GM18511 (cell line): ENCODE measurements around the gene MRPL28.
"Not testable (repeated sequence)": the region's sequence is repeated elsewhere in the genome, so short reads cannot be mapped to it uniquely, and the experiment has no call there.

Experiments
- ATAC-seq: cut with Tn5 transposase; IDR thresholded peaks from one replicate; pipeline ENCODE4 v1.9.1; 2021; ENCODE audit warnings: mild to moderate bottlenecking, moderate library complexity; ENCODE audit not compliant: unreplicated experiment

The MRPL28 gene

GRCh38 chr16:341095-341973 is 29.0 kb downstream of the MRPL28 start:
- not testable (repeated sequence) for ATAC-seq

DNA sequence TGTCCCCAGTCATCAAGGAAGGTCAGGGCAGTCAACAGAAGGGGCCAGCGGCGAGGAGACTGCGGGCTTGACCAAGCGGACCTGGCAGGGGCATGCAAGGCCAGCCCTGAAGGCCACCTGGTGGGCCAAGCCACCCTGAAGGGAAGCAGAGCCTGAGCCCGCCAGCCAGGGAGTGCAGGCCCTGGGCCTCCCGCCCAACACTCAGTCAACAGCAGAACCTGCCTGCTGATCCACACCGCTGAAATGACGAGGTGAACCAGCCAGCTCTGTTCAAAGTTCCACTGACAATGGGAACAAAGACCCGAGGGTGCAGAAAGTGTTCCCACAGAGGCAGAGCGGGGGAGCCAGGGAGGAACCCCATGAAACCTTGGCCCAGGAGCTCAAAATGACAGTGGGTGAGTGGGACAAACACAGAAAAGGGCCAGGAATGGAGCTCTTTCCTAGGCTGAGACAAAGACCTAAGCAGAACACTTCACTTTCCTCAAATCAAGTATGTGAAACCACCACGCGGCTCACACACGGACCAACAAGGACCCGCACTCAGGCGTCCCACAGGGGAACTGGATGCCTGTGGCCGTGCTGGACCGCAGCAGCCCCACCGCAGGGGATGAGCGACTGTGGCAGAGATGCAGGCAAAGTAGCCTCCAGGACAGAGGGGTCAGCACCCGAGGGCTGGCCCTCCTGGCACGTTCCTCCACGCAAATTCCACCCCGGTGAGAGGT is 29.8 kb downstream of the MRPL28 start:
- no peak for ATAC-seq

- no peak for ATAC-seq
Measured at GRCh38 chr16:339680-340079, 30.7 kb downstream of the MRPL28 start.

DNA sequence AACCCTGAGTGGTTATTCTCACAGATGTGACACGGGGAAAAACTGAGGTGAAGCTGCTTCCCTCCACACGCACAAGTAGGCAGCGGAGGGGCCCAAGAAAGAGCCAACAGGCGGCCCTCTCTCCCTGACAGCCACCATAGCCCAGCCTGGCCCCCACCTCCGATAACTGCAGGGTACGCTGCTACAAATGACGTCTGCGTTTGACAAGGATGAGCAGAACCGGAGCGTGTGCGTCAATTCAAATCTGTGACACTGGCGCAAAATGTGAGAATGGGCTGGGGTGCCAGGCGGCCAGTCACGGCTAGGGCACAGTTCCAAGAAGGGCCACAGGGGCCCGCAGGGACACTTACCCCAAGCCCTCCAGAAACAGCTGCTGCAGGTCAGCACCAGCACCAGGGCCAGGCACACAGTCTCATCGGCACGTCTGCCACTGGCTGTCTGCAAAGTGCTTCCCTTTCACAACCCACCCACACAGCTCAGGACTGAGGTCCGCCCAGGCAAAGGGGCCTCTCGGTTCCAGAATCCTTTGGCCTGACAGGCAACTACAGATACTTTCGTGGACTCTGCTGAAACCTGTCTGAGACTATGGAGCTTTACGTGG is 32.3 kb downstream of the MRPL28 start:
- ATAC-seq, result no peak

DNA sequence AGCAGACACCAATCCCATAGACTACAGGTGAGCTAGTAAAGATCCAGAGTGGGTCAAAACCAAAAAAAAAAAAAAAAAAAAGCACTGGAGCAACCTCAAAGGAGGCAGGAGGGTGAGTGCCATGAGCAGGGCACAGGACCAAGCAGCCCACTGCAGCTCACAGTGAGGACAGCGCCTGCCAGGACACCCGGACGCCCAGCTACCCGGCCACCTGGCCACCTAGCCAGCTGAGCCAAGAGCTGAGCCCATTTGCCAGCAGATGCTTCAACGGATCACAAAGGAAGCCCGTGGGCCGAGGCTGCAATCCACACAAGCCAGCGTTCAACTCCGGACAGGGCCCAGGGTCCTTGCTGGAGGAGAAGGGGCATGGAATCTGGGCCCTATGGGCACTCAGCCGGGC is 32.9 kb downstream of the MRPL28 start:
- ATAC-seq, result no peak

GRCh38 chr16:336269-336668 is 34.1 kb downstream of the MRPL28 start:
- ATAC-seq, result no peak

DNA sequence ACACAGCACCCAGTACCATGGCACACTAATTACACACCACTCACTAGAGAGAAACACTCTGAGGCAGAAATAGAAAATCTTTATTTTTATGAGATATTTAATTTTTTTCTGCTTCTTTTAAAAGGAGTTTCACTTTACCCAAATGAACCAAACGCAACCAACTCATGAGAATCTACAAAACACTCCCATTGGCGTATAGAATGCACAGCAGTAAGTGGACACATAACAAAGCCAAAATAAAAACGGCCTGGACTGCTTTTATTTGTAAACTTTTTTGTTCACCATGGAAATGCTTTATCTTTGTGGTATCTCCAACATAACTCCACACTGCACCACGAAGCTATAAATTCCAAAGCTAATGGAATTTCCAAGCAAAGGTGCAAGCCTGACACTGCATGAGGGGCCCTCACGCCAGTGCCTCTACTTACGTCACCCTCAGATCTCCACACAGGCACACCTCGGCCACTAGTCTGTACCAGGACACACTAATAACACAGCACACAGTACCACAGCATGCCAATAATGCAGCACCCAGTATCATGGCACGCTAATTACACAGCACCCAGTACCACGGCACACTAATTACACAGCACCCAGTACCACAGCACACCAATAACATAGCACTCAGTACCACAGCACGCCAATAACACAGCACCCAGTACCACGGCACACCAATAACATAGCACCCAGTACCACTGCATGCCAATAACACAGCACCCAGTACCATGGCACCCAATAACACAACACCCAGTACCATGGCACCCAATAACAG is 35.3 kb downstream of the MRPL28 start:
- not testable (repeated sequence) for ATAC-seq

- ATAC-seq, result not testable (repeated sequence)
Measured at GRCh38 chr16:334164-334832, 36.0 kb downstream of the MRPL28 start.

DNA sequence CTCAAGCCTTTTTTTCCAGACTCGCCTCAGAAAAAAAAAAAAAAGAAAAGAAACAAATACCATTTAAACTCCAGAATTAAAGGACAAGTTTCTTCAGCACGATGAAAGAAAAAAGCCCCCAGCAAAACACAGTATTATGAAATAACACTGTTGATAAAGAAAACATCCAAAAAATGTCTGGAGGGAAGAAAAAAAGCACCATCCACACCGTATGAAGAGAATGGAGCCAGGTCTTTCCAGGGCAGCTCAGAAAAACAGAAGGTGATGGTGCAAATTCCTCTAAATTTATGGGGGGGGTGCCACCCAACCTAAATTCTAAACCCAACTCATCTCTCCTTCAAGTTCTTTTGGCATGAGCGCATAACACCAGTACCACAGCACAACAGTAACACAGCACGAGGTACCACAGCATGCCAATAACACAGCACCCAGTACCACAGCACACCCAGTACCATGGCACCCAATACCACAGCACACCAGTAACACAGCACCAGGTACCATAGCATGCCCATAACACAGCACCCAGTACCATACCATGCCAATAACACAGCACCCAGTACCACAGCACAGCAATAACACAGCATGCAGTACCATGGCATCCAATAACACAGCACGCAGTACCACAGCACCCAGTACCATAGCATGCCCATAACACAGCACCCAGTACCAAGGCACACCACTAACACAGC is 36.8 kb downstream of the MRPL28 start:
- no peak for ATAC-seq

DNA sequence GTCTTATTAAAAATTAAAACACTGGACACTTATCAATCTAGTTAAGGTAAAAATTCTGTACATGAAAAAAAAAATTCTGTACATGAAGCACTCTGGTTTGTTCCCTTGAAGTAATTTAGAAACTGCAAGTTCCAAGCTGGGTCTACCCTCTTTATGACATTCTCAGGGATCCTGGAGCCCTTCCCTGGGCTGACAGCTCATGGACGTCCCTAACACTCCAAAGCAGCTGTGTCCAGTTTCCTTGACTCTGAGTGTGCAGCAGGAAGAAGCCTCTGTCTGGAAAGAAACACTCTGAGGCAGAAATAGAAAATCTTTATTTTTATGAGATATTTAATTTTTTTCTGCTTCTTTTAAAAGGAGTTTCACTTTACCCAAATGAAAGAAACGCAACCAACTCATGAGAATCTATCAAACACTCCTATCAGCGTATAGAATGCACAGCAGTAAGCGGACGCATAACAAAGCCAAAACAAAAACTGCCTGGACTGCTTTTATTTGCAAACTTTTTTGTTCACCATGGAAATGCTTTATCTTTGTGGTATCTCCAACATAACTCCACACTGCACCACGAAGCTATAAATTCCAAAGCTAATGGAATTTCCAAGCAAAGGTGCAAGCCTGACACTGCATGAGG is 39.0 kb downstream of the MRPL28 start:
- ATAC-seq, result not testable (repeated sequence)

- ATAC-seq, result no peak
Measured at GRCh38 chr16:330741-331140, 39.6 kb downstream of the MRPL28 start.

DNA sequence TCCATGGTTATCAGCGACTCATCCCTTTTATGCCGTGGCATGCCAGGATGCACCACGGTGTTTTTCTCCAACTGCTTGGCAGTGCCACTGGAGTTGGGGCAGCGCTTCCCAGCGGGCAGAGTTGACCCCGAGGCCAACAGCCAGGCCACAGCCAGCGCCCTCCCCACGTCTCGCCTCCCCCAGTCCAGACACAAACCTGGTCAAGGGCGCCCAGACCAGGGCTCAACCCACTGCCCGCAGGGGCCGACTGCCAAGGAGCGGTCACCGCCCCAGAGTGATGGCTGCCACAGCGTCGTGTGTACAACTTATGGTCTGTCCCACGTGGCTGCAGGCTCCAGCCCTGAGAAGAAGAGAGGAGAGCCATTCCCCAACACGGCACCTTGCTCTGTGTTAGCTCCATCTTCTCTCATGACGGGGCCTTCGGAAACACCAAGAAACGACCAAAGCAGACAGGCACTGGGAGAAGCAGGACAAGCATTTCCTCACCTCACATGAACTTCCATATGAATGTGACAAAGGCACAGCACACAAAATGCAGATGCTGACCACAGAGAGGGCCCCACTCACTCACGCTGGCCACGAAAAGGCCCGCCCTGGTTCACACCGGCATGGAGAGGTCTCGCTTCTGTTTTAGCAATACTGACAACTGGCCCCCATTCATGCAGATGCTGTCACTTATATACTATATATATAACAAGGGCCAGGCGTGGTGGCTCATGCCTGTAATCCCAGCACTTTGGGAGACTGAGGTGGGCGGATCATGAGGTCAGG is 44.8 kb downstream of the MRPL28 start:
- no peak for ATAC-seq

GRCh38 chr16:324451-325334 is 45.6 kb downstream of the MRPL28 start:
- no peak for ATAC-seq

DNA sequence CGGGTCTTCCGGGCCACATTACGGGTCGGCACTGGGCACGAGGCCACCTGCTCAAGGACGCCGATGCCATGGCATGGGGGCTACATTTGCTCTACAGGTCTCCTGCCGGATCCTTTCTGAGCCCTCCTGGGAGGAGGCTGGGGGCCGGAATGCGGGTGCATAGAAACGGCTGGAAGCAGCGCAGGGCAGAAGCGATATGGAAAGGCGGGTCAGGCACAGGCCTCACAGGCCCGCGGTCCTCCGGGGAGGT is 46.2 kb downstream of the MRPL28 start:
- no peak for ATAC-seq

DNA sequence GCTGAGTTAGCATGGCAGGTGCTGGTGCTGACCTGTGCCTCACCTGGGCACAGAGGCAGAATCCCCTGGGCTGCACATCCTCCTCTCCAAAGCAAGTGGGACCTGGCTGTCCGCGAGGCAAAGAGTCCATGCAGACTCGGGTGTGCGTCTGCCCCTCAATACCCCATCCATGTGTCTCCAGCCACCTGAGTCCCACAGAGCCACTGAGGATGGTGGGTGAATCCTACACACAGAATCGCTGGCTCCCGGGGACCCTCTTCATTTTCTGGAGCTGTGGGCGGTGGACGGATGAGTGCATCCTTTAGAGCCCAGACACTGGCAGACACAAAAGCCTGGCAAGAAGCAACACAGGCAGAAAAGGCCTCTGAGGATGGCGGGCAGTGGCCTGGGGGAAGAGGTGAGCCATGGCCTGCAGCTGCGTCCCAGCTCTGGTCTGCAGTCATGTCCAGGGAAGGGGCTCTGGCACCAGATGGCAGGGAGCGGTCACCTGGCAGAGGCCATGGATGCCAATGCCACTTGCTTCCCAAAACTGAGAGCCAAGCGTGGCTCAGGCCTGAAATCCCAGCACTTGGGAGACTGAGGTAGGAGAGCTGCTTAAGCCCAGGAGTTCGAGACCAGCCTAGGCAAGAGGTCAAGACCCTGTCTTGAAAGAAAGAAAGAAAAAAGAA is 47.7 kb downstream of the MRPL28 start:
- ATAC-seq, result no peak

GRCh38 chr16:321532-321931 is 48.8 kb downstream of the MRPL28 start:
- ATAC-seq, result no peak

DNA sequence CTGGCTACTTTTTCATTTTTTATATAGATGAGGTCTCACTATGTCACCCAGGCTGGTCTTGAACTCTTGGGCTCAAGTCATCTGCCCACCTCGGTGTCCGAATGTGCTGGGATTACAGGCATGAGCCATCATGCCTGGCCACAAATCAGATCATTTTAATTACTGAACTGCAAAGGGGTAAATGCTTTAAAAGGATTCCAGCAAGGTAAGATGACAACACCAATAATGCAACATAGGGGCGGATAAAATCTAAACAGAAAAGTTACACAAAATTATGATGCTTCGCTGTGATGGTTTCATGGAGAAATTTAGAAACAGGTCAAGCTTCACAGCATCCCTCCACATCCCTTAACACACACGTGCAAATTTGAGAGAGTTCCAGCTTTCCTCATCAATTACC is 50.1 kb downstream of the MRPL28 start:
- no peak for ATAC-seq
